ENCODE results near the gene PPP2R3A. TPM values are rescaled to one million over a fixed set of nuclear protein-coding genes. Genes with fewer than 3 reads are reported as not detected.

Gene PPP2R3A
- total and polyA plus RNA-seq, 9 donors, result 4.6 to 17.7 (median 12.2) TPM

DNA sequence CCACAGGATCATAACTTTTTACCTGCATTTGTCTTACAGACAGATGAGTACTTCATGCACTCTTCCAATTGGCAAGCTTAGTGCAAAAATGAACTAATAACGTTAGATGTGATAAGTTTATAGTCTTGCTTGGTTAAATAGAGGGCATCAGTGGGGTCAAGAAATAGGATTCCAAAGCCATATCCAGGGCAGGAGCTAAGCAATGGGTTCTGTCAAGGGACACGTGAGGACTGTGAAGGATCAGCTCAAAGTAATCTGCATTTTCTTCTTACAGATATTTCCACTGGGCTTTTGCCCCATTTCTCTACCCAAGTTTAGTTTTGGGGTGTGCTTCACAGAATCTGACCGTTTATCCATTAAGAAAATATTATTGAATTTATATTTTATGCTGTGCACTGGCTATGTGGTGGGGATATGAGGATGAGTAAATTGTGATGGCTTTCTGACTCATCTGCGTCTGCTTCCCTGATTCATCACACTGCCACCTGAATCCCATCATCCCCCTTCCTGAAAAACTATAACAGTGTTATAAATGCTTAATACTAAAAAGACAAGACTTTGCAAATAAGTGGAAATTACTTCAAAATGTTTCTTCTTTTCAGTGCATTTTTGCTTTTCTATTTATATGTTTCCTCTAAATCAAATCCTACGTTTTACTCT is 17.5 kb downstream of the PPP2R3A start:
- no peaks in the 10 kb centered on the region for H3K27me3 ChIP-seq
- no peak for TF ChIP-seq EP300 (IDR thresholded peaks at IDR 0.05)
- H3K9me3 ChIP-seq, result no peaks in the 10 kb centered on the region
- H3K27ac ChIP-seq, result no peak overlapping the region
- no peaks in the 10 kb centered on the region for H3K36me3 ChIP-seq
- H3K4me3 ChIP-seq, result no peak overlapping the region
- DNase-seq, result no peak
- WGBS, 3 donors, result 64 to 71% (median 71%) methylated on average over 5 of the region's 5 CpGs
- intact Hi-C loops (cut with DNase I), result no loop called here
- peaks cover 2% of the 10 kb centered on the region for H3K4me1 ChIP-seq (ENCODE audit: insufficient read depth)

DNA sequence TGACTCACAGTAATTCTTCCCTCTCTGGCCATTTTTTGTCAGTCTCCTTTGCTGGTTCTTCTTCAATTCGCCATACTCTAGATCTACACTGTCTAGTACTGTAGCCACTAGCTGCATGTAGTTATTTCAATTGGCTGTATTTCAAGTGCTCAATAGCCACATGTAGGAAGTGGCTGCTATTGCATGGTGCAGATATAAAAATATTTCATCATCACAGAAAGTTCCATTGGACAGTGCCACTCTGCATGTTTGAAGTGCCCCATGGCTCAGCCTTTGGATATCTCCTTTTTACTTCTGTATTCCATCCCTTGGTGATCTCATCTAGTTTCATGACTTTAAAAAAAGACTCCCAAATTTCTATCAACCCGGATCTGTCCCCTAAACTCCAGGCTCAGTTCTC is 22.1 kb downstream of the PPP2R3A start:
- no peaks in the 10 kb centered on the region for H3K4me1 ChIP-seq (ENCODE audit: insufficient read depth)
- DNase-seq, result no peak
- no peaks in the 10 kb centered on the region for H3K27me3 ChIP-seq
- intact Hi-C loops (cut with DNase I), result no loop called here
- WGBS, 3 donors, result 94 to 96% (median 95%) methylated on average over 2 of the region's 2 CpGs
- no peak overlapping the region for H3K4me3 ChIP-seq
- H3K27ac ChIP-seq, result no peak overlapping the region
- no peak for TF ChIP-seq EP300 (IDR thresholded peaks at IDR 0.05)
- no peak for TF ChIP-seq POLR2A (IDR thresholded peaks at IDR 0.05)
- TF ChIP-seq, protein P1, sequence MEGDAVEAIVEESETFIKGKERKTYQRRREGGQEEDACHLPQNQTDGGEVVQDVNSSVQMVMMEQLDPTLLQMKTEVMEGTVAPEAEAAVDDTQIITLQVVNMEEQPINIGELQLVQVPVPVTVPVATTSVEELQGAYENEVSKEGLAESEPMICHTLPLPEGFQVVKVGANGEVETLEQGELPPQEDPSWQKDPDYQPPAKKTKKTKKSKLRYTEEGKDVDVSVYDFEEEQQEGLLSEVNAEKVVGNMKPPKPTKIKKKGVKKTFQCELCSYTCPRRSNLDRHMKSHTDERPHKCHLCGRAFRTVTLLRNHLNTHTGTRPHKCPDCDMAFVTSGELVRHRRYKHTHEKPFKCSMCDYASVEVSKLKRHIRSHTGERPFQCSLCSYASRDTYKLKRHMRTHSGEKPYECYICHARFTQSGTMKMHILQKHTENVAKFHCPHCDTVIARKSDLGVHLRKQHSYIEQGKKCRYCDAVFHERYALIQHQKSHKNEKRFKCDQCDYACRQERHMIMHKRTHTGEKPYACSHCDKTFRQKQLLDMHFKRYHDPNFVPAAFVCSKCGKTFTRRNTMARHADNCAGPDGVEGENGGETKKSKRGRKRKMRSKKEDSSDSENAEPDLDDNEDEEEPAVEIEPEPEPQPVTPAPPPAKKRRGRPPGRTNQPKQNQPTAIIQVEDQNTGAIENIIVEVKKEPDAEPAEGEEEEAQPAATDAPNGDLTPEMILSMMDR (IDR thresholded peaks at IDR 0.05), result no peak
- no peaks in the 10 kb centered on the region for H3K36me3 ChIP-seq
- H3K9me3 ChIP-seq, result no peaks in the 10 kb centered on the region

DNA sequence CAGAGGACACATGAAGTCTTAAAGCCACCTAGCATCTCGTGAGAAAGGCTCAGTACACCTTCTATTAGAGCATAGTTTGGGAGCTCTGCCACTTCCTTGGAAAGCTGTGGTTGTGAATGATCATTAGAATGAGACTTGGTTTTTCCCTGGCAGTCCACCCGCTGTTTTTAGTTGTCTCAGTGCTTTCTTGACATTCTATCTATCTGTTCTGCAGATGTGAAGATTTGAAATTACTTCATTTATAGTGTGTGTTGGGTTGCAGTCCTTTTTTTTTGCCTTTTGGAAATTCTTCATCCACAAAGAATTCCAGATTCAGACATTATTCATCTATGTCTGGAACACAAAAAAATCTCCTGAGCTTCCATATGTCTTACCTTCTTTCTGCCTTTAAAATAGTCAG is 23.7 kb downstream of the PPP2R3A start:
- Histone ChIP-seq H3K4me1 (ENCODE audit: insufficient read depth) (no peaks in the 10 kb centered on the region), H3K27ac (no peak overlapping the region), H3K27me3 (no peaks in the 10 kb centered on the region), H3K36me3 (no peaks in the 10 kb centered on the region), H3K9me3 (no peaks in the 10 kb centered on the region), H3K4me3 (no peak overlapping the region)
- TF ChIP-seq, protein P1 (IDR thresholded peaks at IDR 0.05), result no peak
- TF ChIP-seq EP300 (IDR thresholded peaks at IDR 0.05), result no peak
- no peak for TF ChIP-seq POLR2A (IDR thresholded peaks at IDR 0.05)
- intact Hi-C loops (cut with DNase I), result no loop called here
- WGBS, 3 donors, result 55 to 73% (median 65%) methylated on average over 2 of the region's 2 CpGs
- DNase-seq, result no peak

DNA sequence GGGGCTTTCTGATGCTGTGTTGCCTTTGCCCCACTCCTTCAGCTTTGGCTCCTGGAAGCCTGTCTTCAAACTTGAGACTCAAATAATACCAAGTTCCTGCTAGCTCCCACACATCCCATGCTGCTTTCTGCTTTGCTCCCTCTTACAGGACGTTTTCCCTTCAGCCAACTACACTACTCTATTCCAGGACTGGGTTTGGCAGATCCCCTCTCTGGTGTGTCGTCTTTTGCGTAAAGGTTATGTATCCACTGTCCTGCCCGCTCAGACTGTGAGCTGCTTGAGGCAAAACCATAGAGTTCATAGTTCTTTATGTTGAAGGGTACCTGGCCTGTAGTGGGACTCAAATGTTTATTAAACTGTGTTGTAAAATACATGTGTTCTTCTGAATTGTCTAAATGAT is 25.4 kb downstream of the PPP2R3A start:
- no peak for DNase-seq
- no peaks in the 10 kb centered on the region for H3K27me3 ChIP-seq
- no peak overlapping the region for H3K27ac ChIP-seq
- no peaks in the 10 kb centered on the region for H3K9me3 ChIP-seq
- H3K36me3 ChIP-seq, result no peaks in the 10 kb centered on the region
- TF ChIP-seq EP300 (IDR thresholded peaks at IDR 0.05) (no peak), POLR2A (IDR thresholded peaks at IDR 0.05) (no peak)
- TF ChIP-seq, protein P1 (IDR thresholded peaks at IDR 0.05), result no peak
- intact Hi-C loops (cut with DNase I), result no loop called here
- 80 to 84% (median 83%) methylated on average over 4 of the region's 4 CpGs for WGBS, 3 donors
- no peaks in the 10 kb centered on the region for H3K4me1 ChIP-seq (ENCODE audit: insufficient read depth)
- H3K4me3 ChIP-seq, result no peak overlapping the region

DNA sequence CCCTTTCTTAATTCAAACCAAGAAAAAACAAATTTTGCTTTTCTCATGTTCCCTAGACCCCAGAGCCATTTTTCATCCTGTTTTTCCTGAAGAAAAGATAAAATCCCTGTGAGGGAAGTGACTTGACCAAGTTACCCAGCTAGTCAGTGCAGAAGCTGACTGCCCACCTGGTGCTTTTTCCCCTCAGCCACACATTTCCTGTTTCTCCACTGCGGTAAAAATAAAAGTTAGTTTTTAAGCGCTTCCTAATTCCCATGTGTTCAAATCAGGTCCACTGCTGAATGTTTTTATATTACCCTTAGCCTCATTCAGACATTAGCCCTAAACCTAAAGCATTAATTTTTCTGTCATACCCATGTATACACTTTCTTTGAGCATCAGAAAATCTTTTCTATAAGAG is 26.1 kb downstream of the PPP2R3A start:
- no peaks in the 10 kb centered on the region for H3K9me3 ChIP-seq
- WGBS, 3 donors, result 56 to 89% (median 77%) methylated on average over 2 of the region's 2 CpGs
- H3K4me1 ChIP-seq (ENCODE audit: insufficient read depth), result no peaks in the 10 kb centered on the region
- H3K27ac ChIP-seq, result no peak overlapping the region
- TF ChIP-seq EP300 (IDR thresholded peaks at IDR 0.05) (no peak), POLR2A (IDR thresholded peaks at IDR 0.05) (no peak)
- TF ChIP-seq, protein P1 (IDR thresholded peaks at IDR 0.05), result no peak
- H3K27me3 ChIP-seq, result no peaks in the 10 kb centered on the region
- intact Hi-C loops (cut with DNase I), result no loop called here
- no peak overlapping the region for H3K4me3 ChIP-seq
- no peak for DNase-seq
- no peaks in the 10 kb centered on the region for H3K36me3 ChIP-seq

All from ovary (tissue), 9 donors.